Measurements from ENCODE around the gene RFX8. TPM values are rescaled to one million over a fixed set of nuclear protein-coding genes. Genes with fewer than 3 reads are reported as not detected.

RFX8 gene
- total and polyA plus RNA-seq, 2 of the 8 experiments (the other 6 are each of a cell fraction or from before 2014, with no cell fraction given): 0.60 to 0.97 TPM

DNA sequence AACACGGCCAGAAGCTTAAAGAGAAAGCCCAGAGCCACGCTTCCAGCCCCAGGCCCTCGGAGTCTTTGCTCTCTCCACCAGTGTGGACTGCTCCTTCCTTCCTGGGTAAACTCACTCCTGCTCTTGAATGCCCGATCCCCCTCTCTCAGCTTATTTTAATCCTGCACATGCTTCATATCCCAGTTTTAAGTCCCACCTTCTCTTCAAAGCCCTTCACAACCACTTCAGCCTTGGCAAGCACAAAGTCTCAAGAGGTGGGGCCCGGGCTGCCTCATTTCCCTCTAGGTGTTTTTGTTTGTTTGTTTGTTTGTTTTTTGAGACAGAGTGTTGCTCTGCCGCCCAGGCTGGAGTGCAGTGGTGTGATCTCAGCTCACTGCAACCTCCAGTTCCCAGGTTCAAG is 66.0 kb downstream of the RFX8 start:
- Histone ChIP-seq H3K36me3 (ENCODE audit: control insufficient read depth in 2 of 4, insufficient read depth in 4 of 4, low read length in 3 of 4) (no peaks in the 10 kb centered on the region), H4K5ac (ENCODE audit: insufficient read length, low read depth, low read length) (no peak overlapping the region), H3K23ac (ENCODE audit: insufficient read length) (no peak overlapping the region), H3K79me1 (ENCODE audit: low read depth, low read length) (no peaks in the 10 kb centered on the region), H4K20me1 (replicated peaks in 1 of 2; ENCODE audit: control insufficient read depth in 1 of 2, insufficient read depth in 2 of 2, low read length in 2 of 2) (peaks cover 0 to 2% of the 10 kb centered on the region in 2 experiments), H2BK120ac (replicated peaks; ENCODE audit: low read depth, low read length) (no peak overlapping the region), H3K9ac (replicated peaks in 1 of 4; ENCODE audit: extremely low read depth in 1 of 4, low read depth in 3 of 4, low read length in 3 of 4) (no peak overlapping the region), H3K27me3 (replicated peaks in 1 of 4; ENCODE audit: control insufficient read depth in 3 of 4, extremely low read depth in 1 of 4, insufficient read depth in 3 of 4, low read length in 3 of 4) (no peaks in the 10 kb centered on the region), H2BK5ac (ENCODE audit: low read depth, low read length) (no peak overlapping the region; the same call in 1 of the 2 replicates), H4K8ac (ENCODE audit: extremely low read depth, insufficient read depth, low read length) (no peak overlapping the region), H3K14ac (ENCODE audit: insufficient read length) (no peak overlapping the region), H3K56ac (replicated peaks; ENCODE audit: insufficient read length, low read depth, low read length) (no peak overlapping the region), H3K4me1 (replicated peaks in 1 of 4; ENCODE audit: control insufficient read depth in 3 of 4, insufficient read depth in 4 of 4, low read length in 3 of 4) (peaks cover 0 to 3% (median under 1%) of the 10 kb centered on the region in 4 experiments; a peak in 3 of 7 replicates), H3K79me2 (ENCODE audit: control insufficient read depth in 1 of 2, insufficient read depth in 2 of 2, low read length in 2 of 2) (no peaks in the 10 kb centered on the region), H2BK15ac (ENCODE audit: low read length) (no peak overlapping the region), H2AK5ac (ENCODE audit: low read depth, low read length) (no peak overlapping the region), H3K27ac (ENCODE audit: low read depth, low read length) (no peak overlapping the region), H4K91ac (replicated peaks; ENCODE audit: insufficient read length, low read length) (no peak overlapping the region), H2AFZ (ENCODE audit: low read length) (no peak overlapping the region), H3K4ac (replicated peaks; ENCODE audit: insufficient read length, low read depth, low read length) (no peak overlapping the region), H3K23me2 (ENCODE audit: low read depth, low read length) (peaks cover 3% of the 10 kb centered on the region; the same call in 1 of the 2 replicates), H3K4me3 (ENCODE audit: extremely low read depth in 1 of 4, insufficient read depth in 2 of 4, low read depth in 3 of 4, low read length in 4 of 4) (no peak overlapping the region), H3K18ac (ENCODE audit: extremely low read depth, low read length) (no peak overlapping the region), H2BK12ac (ENCODE audit: low read depth, low read length) (no peak overlapping the region), H3K4me2 (ENCODE audit: insufficient read depth in 1 of 2, low read depth in 2 of 2, low read length in 2 of 2) (no peak overlapping the region), H3K9me3 (ENCODE audit: insufficient read depth in 2 of 2, low read depth in 1 of 2, low read length in 1 of 2) (no peaks in the 10 kb centered on the region), H2BK20ac (ENCODE audit: low read length) (no peak overlapping the region)
- ChIA-PET POLR2A (ENCODE audit: partially characterized antibody) (no interaction called here), CTCF (ENCODE audit: partially characterized antibody) (interaction anchor here (0.6 to 5.1 kb wide), 16 partner anchors 8 to 1894 kb away, joined by 3 to 32 read pairs (median 3); partner anchors contain the start of gene CREG2)
- 87% methylated on average over 6 of the region's 6 CpGs; no CpG with 5 or more reads in 1 of the 2 experiments for WGBS, 2 experiments (ENCODE audit: extremely low coverage in 1 of 2, insufficient coverage in 1 of 2, insufficient read length in 1 of 2, insufficient replicate concordance in 2 of 2, low coverage in 1 of 2, low lambda C conversion rate in 2 of 2, missing lambda C conversion rate in 1 of 2)
- FAIRE-seq: no peak
- DNase-seq (ENCODE audit: low read depth in 1 of 2, low spot score in 2 of 2): no peak
- no peak for TF ChIP-seq NRF1 (IDR thresholded peaks at IDR 0.05; ENCODE audit: low read depth, low read length)
- TF ChIP-seq EGR1 (IDR thresholded peaks at IDR 0.05; ENCODE audit: borderline replicate concordance, low read depth, low read length): no peak
- no peak for TF ChIP-seq YY1 (IDR thresholded peaks at IDR 0.05; ENCODE audit: low read depth, low read length)
- no peak for TF ChIP-seq RBBP5 (IDR thresholded peaks at IDR 0.05; ENCODE audit: borderline replicate concordance, low read depth, low read length)
- no peak for TF ChIP-seq POU5F1 (IDR thresholded peaks at IDR 0.05; ENCODE audit: low read depth, low read length)
- no peak for TF ChIP-seq SRF (IDR thresholded peaks at IDR 0.05; ENCODE audit: low read depth, low read length)
- TF ChIP-seq CBX8 (IDR thresholded peaks at IDR 0.05; ENCODE audit: borderline replicate concordance, low read depth, low read length): no peak
- no peak for TF ChIP-seq SP2 (IDR thresholded peaks at IDR 0.05; ENCODE audit: low read length)
- no peak for TF ChIP-seq RNF2 (IDR thresholded peaks at IDR 0.05; ENCODE audit: borderline replicate concordance, low read depth, low read length, missing control alignments, poor library complexity, severe bottlenecking)
- TF ChIP-seq, protein P1, sequence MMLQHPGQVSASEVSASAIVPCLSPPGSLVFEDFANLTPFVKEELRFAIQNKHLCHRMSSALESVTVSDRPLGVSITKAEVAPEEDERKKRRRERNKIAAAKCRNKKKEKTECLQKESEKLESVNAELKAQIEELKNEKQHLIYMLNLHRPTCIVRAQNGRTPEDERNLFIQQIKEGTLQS (IDR thresholded peaks at IDR 0.05; ENCODE audit: insufficient read depth, low read depth, low read length): no peak
- no peak for TF ChIP-seq TAF1 (IDR thresholded peaks at IDR 0.05; ENCODE audit: low read depth, low read length)
- no peak for TF ChIP-seq POLR2AphosphoS5 (IDR thresholded peaks at IDR 0.05; ENCODE audit: low read depth, low read length)
- no peak for TF ChIP-seq CTBP2 (IDR thresholded peaks at IDR 0.05; ENCODE audit: borderline replicate concordance, insufficient read depth, insufficient read length, low read length)
- TF ChIP-seq KDM4A (IDR thresholded peaks at IDR 0.05; ENCODE audit: low read depth, low read length, severe bottlenecking): no peak

All from H1 (cell line).